ENCODE measurements around the gene HEATR5B.
"Not testable (repeated sequence)": the region's sequence is repeated elsewhere in the genome, so short reads cannot be mapped to it uniquely, and the experiment has no call there.

Gene HEATR5B

GRCh38 chr2:36949845-36950244, 134.3 kb downstream of the HEATR5B start:
- Mint-ChIP-seq H3K27me3 (no peaks in the 10 kb centered on the region), H3K4me1 (peaks cover 32% of the 10 kb centered on the region), H3K27ac (no peak overlapping the region), H3K9me3 (no peaks in the 10 kb centered on the region), H3K4me3 (no peak overlapping the region)
- ATAC-seq (no peak), DNase-seq (no peak)

GRCh38 chr2:36945240-36945639, 138.9 kb downstream of the HEATR5B start:
- H3K27me3 Mint-ChIP-seq, ATAC-seq, DNase-seq, H3K9me3 Mint-ChIP-seq, H3K4me3 Mint-ChIP-seq, H3K27ac Mint-ChIP-seq: not testable (repeated sequence)
- peaks cover 20% of the 10 kb centered on the region for H3K4me1 Mint-ChIP-seq

GRCh38 chr2:36941867-36942266, 142.3 kb downstream of the HEATR5B start:
- no peaks in the 10 kb centered on the region for H3K4me1 Mint-ChIP-seq
- H3K9me3 Mint-ChIP-seq: no peaks in the 10 kb centered on the region
- ATAC-seq (no peak), DNase-seq (no peak)
- no peaks in the 10 kb centered on the region for H3K27me3 Mint-ChIP-seq
- H3K4me3 Mint-ChIP-seq: no peak overlapping the region
- H3K27ac Mint-ChIP-seq: no peak overlapping the region

GRCh38 chr2:36936526-36936925, 147.6 kb downstream of the HEATR5B start:
- H3K27me3 Mint-ChIP-seq, ATAC-seq, H3K4me3 Mint-ChIP-seq, H3K4me1 Mint-ChIP-seq, H3K9me3 Mint-ChIP-seq, DNase-seq: not testable (repeated sequence)
- peak overlapping the region in 1 of 2 donors; percentile 52 for H3K27ac Mint-ChIP-seq

GRCh38 chr2:36931688-36932087, 152.5 kb downstream of the HEATR5B start:
- ATAC-seq, DNase-seq, H3K27me3 Mint-ChIP-seq, H3K27ac Mint-ChIP-seq, H3K9me3 Mint-ChIP-seq, H3K4me3 Mint-ChIP-seq: not testable (repeated sequence)
- peaks cover 12% of the 10 kb centered on the region for H3K4me1 Mint-ChIP-seq

Data from stimulated activated naive CD8-positive, alpha-beta T cell treated with anti-CD3 and anti-CD28 coated beads, Interleukin-15, amount 100 ng/mL, for 72 hours (primary cell).